HG03159 (cell line): Measurements from ENCODE around the gene TNFSF9.
"Not testable (repeated sequence)": the region's sequence is repeated elsewhere in the genome, so short reads cannot be mapped to it uniquely, and the experiment has no call there.

ENCODE experiments used
- ATAC-seq: cut with Tn5 transposase; IDR thresholded peaks from one replicate; pipeline ENCODE4 v1.9.1; 2021; ENCODE audit warnings: mild to moderate bottlenecking, moderate library complexity; ENCODE audit not compliant: unreplicated experiment

TNFSF9 gene

DNA sequence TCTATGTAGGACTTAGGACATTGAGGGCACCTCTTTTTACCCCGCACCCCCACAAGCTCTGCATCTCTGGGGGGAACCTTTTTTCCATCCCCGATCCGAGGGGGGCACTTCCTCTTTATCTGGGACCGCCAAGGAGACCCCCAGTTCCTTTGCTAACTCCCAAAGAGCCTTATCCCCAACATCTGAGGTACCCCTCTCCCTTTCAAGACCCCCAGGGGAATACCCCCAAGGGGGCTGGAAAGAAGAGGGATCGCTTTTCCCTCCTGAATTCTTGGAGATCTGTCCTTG lies 1.1 kb downstream of the TNFSF9 start:
- no peak for ATAC-seq

DNA sequence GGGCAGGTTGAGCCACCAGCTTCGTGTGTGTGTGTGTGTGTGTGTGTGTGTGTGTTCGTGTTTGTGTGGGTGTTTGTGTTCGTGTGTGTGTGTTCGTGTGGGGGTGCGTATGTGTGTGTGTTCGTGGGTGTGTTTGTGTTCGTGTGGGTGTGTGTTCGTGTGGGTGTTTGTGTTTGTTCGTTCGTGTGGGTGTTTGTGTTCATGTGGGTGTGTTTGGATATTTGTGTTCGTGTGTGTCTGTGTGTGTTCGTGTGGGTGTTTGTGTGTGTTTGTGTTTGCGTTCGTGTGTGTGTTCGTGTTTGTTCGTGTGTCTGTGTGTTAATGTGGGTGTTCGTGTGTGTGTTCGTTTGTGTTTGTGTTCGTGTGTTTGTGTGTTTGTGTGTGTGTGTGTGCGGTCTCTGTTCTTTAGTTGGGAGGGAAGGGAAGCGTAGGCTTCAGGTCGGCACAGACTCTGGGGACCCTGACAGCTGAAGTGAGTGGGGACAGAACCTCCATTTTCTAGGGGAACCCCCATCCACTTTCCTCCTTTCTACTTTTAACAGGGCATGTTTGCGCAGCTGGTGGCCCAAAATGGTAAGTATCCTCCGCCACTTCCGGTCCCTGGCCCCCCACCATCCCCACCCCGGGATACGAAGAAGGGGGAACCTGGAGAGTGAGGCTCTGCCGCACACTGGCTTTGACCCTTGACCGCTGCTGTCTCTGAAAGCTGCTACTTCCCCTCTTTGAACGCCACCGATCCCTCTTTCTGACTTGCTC lies 1.6 kb downstream of the TNFSF9 start:
- ATAC-seq, result no peak

DNA sequence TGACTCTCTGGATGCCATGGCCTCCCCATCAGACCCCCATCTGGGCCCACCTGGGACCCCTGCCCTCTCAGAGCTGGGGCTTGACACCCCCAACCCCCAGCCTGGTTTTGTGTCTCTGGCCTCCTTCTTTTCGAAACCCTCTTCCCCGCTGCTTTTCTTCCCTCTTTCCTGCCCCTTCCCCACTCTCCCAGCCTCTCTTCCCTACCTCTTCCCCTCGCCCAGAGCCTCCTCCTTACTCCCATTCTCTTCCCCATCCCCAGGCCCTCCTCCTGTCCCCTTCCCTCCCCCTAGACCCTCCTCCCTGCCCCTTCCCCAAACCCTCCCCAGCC lies 2.1 kb downstream of the TNFSF9 start:
- ATAC-seq, result no peak

DNA sequence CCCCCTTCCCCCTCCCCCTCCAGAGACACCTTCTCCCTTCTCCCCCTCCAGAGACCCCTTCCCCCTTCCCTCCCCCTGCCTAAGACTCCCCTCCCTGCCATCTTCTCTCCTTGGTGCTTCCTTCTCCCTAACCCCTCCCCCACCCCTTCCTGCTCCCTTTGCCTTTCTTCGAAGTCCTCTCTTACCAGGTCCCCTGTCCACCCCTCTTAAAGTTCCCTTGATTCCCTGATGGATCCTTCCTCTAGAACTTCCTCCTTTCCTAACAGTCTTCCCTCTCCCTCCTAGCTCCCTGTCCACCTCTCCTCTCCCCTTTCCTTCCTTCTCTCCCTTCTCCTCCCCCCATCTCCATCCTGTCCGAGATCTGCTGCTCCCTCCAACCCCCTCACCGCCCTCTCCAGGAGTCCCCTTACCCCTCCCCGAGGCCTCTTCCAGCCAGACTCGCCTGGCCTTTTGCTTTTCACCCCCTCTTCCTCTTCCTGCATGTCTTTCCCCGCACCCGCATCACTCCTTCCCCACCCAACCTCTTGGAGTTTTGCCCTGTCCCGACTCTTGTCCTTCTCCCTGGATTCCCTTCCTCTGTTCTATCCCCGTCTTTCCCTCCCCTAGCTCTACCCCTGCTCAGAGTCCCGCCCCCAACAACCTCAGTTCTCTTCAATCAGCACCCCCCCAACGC lies 3.1 kb downstream of the TNFSF9 start:
- ATAC-seq, result no peak

DNA sequence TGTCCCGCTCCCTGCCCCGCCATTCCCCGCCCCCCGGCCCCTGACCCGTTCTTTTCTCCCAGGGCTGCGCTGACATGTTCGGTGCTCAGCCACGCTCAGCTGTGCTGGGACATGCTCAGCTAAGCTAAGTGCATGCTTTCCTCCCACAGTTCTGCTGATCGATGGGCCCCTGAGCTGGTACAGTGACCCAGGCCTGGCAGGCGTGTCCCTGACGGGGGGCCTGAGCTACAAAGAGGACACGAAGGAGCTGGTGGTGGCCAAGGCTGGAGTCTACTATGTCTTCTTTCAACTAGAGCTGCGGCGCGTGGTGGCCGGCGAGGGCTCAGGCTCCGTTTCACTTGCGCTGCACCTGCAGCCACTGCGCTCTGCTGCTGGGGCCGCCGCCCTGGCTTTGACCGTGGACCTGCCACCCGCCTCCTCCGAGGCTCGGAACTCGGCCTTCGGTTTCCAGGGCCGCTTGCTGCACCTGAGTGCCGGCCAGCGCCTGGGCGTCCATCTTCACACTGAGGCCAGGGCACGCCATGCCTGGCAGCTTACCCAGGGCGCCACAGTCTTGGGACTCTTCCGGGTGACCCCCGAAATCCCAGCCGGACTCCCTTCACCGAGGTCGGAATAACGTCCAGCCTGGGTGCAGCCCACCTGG lies 3.7 kb downstream of the TNFSF9 start:
- ATAC-seq, result no peak

DNA sequence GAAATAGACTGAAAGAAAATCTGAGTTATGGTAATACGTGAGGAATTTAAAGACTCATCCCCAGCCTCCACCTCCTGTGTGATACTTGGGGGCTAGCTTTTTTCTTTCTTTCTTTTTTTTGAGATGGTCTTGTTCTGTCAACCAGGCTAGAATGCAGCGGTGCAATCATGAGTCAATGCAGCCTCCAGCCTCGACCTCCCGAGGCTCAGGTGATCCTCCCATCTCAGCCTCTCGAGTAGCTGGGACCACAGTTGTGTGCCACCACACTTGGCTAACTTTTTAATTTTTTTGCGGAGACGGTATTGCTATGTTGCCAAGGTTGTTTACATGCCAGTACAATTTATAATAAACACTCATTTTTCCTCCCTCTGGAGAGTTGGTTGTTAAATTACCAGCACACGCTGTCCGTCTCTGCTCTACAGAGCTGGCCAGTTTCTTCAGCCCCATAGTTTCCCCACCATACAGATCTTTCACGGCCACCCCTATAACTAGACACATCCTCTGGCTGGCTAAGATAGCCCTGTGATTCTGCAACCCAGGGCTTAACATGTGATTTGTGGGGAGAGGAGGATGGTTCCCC lies 4.8 kb downstream of the TNFSF9 start:
- ATAC-seq, result no peak

DNA sequence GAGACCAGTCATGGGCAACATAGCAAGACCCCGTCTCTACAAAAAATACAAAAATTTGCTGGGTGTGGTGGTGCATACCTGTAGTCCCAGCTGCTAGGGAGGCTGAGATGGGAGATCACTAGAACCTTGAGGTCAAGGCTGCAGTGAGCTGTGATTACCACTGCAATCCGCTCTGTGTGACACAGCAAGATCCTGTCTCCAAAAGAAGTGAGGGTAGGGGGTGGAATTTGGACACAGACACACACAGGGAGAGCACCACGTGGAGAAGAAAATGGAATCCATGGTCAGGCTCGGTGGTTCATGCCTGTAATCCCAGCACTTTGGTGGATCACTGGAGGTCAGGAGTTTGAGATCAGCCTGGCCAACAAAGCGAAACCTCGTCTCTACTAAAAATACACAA lies 8.7 kb downstream of the TNFSF9 start:
- ATAC-seq, result no peak

DNA sequence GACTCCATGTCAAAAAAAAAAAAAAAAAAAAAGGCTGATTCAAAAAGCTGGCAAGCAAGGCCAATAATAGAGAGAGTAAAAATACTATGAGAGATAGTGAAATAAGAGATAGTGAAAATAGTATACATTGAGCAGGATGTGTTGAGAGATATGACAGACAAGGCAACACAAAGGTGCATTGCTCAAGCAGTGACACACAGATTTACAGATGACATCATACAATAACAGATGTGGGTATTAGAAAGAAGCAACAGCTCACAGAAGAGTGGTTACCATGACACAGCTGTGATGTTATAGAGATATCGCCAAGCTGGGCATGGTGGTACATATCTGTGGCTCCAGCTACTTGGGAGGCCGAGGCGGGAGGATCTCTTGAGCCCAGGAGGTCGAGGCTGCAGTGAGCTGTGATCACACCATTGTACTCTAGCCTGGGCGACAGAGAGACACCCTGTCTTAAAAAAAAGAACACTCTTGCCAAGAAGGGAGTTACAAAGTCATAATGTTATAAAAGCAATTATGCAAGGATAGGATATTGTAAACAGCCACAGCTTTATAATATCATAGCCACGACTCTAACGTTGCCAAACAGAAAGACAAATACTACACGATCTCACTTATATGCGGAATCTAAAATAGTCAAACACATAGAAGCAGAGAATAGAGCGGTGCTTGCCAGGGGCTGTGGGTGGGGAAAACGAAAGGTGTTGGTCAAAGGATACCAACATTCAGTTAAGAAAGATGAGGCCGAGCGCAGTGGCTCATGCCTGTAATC lies 10.3 kb downstream of the TNFSF9 start:
- ATAC-seq, result no peak

DNA sequence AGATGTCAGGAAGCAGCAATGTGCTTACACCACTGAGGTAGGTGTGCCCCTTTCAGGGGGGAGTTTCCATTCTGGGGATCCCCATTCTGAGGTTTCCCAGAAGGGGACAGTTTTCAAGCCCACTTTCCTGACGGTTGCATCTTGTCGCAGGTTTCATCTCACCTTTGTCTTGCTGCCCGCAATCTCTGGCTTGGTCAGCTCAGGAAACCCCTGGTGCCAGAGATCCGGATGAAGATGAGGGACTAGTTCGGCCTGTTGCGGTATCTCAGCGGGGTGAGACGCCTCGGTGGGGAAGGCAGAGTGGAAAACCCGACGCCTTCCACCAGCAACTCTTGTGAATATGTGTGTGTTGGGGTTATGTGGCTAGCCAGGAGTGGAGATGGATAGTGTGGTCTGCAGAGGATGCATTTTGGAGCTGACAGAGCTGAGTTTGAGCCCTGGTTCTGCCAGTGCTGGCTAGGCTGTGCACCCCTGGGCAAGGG lies 13.1 kb downstream of the TNFSF9 start:
- no peak for ATAC-seq

DNA sequence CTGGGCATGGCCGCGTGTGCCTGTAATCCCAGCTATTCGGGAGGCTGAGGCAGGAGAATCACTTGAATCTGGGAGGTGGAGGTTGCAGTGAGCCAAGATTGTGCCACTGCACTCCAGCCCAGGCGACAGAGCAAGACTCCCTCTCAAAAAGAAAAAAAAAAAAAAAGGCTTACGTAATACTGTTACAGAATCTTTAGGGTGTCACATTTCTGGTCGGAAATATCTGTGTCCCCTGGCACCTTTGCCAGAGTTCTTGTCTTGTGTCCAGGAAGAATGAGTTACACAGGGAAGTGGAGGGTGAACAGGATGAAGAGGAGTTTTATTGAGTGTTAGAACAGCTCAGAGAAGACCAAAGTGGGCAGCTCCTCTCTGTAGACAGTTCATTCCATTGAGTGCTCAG lies 19.9 kb downstream of the TNFSF9 start:
- not testable (repeated sequence) for ATAC-seq

DNA sequence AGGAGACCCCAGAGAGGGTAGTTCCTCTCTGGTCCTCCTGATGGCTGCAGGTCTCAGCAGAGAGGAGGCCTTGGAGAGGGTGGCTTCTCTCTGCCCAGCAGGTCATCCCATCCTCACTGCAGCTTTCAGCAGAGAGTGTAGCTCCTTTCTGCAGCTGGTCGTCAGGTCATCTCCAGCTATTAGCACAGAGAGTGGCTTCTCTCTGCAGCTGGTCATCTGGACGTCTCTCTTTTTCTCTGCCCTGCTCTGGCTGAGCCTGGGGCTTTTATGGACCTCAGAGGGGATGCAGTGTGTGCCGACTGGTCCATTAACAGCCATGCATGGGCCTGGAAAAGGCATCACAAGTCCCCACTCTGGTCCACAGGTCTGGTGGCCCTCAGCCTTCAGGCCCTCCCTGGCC lies 20.3 kb downstream of the TNFSF9 start:
- ATAC-seq, result no peak

DNA sequence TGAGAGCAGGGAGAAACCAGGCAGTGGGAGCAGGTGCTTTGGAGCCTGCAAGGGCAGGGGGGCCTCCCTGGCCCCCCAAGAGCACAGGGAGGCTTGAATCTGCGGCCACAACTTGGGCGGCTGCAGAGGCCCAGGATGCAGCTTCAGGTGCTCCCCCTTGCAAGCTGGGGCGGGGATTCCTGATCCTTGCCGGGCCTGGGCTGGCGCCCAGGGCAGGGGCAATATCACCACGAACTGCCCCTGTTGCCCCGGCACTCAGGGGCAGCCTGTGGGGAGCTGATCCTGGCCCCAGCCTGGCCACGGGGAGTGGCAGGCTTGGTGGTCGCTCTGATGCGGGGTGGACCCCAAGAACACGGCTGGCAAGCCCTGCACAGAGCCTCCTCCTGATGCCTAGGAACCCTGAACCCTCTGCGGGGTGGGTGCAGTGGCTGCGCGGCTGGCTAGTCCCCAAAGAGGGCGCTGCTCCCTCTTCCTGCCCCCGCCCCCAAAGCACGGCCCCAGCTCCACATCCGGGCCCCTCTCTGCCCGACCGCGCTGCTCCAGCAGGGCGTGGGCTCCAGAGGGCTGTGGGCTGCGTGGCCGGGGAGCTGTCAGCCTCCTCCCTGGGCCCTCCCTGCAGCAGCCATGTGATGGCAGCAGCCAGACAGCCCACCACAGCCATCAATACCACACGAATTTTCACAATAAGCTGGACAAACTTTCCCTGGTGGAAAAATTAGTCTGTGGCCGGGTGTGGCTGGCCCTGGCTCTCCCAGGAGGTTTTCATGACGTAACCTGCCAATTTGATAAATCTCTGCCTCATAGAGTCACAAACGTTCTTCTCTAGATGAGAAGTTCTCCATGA lies 21.0 kb downstream of the TNFSF9 start:
- no peak for ATAC-seq

DNA sequence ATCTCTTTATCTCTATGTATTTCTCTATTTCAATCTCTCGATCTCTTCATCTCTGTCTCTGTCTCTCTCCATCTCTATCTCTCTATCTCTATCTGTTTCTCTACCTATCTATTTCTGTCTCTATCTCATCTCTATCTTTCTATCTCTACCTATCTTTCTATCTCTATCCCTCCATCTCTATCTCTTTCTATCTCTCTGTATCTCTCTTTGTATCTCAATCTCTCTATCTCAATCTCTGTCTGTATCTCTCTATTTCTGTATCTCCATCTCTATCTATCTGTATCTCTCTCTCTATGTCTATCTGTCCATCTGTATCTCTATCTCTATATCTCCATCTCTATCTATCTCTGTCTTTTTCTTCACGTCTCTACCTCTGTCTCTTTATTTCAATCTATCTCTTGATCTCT lies 25.2 kb downstream of the TNFSF9 start:
- no peak for ATAC-seq

DNA sequence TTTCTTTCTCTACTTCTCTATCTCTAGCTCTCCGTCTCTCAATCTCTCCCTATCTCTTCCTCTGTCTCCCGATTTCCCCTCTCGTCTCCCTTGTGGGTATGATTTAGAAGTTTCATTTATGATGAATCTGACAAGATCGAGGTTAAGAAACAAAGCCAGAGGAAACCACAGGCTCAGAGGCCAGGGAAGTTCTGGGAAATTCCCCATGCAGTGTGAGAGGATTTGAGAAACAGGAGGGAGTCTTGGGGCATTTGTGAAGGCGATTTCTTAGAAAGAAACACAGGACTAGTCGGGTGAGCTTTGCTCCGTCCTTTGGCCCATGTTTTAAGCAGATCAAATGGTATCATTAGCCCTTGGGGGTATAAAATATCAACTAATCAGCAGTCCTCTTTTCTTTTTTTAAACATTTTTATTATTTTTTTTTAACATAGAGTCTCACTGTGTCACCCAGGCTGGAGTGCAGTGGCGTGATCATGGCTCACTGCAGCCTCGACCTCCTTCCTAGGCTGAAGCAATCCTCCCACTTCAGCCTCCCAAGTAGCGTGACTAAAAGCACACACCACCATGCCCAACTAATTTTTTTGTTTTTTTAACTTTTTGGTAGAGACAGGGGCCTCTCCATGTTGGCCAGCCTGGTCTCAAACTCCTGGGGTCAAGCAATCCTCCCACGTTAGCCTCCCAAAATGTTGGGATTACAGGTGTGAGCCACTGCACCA lies 25.8 kb downstream of the TNFSF9 start:
- no peak for ATAC-seq

DNA sequence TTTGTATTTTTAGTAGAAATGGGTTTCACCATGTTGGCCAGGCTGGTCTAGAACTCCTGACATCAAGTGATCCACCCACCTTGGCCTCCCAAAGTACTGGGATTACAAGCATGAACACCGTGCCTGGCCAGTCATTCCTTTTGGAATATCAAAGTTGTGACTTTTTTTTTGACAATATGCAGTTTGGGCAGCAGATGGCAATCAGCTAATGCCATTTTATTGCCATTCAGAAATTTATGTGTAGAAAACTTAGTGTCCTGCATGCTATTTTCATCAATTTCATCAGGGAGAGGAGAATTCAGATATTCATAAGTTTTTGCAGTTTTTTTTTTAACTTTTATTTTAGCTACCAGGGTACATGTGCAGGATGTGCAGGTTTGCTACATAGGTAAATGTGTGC lies 31.6 kb downstream of the TNFSF9 start:
- not testable (repeated sequence) for ATAC-seq

DNA sequence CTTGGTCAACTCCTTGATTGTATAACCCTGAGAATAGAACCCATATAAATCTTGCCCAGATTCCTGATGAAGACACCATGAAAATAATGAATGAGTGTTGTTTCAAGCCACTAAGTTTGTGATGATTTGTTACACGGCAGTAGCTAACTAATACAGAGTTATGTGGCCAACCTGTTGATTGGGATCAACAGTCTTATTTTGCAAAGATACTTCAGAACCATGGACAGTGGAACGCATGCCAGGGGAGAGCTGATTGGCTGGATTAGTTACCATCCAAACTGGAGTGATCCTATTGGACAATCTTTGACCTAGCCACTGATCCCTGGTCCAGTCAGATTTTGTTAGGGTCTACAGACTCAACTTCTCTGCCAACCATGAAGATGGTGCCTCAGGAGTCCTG lies 33.6 kb downstream of the TNFSF9 start:
- ATAC-seq, result no peak

DNA sequence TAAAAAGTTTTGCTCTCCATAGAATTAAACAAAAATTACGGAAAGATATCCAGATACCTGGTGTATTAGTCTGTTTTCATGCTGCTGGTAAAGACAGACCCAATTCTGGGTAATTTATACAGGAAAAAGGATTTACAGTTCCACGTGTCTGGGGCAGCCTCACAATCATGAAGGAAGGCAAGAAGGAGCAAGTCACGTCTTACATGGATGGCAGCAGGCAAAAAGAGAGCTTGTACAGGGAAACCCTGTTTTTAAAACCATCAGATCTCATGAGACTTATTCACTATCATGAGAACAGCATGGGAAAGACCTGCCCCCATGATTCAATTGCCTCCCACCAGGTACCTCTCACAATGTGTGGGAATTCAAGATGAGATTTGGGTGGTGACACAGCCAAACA lies 35.9 kb downstream of the TNFSF9 start:
- not testable (repeated sequence) for ATAC-seq

DNA sequence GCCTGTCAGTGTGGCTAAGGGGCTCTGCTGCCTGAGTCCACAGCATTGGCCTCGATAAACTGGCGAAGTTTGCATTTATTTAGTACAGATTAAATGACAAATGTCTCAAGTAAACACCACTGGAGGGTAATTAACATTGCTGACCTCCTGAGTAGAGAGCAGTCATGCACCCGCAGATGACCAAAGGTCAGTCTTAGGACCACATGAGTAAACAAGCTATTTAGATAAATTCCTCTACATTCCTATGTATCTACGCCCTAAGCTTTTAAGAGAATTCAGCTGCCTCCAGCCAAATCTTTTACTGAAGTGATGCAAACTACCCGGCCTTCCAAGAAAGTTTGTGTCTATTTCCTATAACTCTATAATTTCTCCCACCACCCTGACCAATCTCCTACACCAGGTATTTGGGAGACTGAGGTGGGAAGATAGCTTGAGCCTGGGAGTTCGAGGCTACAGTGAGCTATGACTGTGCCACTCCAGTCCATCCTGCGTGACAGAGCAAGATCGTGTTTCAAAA lies 37.2 kb downstream of the TNFSF9 start:
- ATAC-seq, result no peak

DNA sequence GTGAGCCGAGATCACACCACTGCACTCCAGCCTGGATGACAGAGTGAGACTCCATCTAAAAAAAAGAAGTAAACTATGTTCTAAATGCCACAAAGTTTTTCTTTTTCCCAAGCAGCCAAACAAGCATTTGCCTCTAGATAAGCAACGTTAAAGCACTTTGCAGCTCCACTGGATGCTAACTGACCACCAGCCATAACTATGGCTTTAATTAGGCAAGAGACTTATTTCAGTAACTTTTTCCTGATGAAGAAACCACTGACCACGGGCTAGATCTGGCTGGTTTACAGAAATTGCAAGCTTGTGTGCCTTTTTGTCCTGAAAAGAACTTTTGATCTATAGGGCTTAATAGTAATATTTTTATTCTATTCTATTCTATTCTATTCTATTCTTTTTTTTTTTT lies 38.0 kb downstream of the TNFSF9 start:
- ATAC-seq, result no peak

DNA sequence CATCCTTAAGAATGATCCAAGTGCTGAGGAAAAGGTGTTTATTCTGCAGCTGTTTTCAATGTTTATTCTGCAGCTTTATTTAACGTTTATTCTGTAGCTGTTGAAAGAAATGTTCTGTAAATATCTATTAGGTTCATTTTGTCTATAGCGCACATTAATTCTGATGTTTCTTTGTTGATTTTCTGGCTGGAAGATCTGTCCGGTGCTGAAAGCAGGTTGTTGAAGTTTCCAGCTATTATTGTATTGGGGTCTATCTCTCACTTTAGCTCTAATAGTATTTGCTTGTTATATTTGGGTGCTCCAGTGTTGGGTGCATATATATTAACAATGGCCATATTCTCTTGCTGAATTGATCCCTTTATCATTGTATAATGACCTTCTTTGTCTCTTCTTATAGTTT lies 39.9 kb downstream of the TNFSF9 start:
- ATAC-seq, result no peak
